Panc1 (cell line): Measurements from ENCODE around the gene OSBP2.

Experiments used
- POLR2AphosphoS5 ChIP-seq: IDR thresholded peaks from 2 replicates; pipeline ENCODE4 v1.6.1; 2012; ENCODE audit warnings: mild to moderate bottlenecking, low read depth, low read length, moderate library complexity
- TCF7L2 ChIP-seq: IDR thresholded peaks from 2 replicates; pipeline ENCODE4 v1.6.1; 2011; ENCODE audit warnings: mild to moderate bottlenecking, low read depth, low read length, inconsistent platforms
- TF ChIP-seq, protein P1 (sequence below), 2 experiments: IDR thresholded peaks; 2 replicates each; pipeline ENCODE4 v1.6.1; 2011 to 2012; ENCODE audit warnings: low read depth in 2 of 2, control low read depth in 1 of 2, low read length in 1 of 2, mild to moderate bottlenecking in 1 of 2, moderate library complexity in 1 of 2; ENCODE audit not compliant: insufficient read depth in 1 of 2
- TF ChIP-seq, protein P2 (sequence below): fragments of 450-650 bp; IDR thresholded peaks from 2 replicates; pipeline ENCODE4 v1.5.1; 2017; ENCODE audit warnings: mild to moderate bottlenecking

DNA sequence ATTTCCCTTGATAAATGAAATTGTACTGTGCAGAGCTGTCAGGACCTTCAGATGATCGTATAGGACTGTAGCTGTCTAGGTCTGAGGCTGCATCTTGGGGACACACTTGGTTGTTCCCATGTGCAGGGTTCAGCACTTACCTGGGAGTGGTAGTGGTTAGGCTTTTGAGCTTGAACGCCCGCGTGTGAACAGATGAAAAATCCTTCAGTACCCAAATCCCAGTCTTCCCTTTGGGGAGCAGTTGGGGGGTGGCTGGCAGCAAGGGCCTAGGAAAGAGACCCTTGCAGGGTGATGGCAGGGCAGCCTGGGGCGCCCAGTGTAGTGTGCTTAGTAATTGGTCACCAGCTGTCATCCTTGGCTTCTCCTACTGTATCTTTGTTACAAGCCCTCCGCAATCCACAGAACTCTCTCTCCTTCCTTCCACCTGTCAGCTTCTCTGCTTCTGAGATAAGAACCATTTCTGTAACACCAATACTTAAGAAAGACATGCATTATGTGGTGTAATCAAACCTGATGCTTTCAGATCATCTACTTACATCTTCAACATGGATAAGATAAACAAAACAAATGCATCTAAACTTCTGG, 209.3 kb downstream of the OSBP2 start:
- TF ChIP-seq, protein P1, sequence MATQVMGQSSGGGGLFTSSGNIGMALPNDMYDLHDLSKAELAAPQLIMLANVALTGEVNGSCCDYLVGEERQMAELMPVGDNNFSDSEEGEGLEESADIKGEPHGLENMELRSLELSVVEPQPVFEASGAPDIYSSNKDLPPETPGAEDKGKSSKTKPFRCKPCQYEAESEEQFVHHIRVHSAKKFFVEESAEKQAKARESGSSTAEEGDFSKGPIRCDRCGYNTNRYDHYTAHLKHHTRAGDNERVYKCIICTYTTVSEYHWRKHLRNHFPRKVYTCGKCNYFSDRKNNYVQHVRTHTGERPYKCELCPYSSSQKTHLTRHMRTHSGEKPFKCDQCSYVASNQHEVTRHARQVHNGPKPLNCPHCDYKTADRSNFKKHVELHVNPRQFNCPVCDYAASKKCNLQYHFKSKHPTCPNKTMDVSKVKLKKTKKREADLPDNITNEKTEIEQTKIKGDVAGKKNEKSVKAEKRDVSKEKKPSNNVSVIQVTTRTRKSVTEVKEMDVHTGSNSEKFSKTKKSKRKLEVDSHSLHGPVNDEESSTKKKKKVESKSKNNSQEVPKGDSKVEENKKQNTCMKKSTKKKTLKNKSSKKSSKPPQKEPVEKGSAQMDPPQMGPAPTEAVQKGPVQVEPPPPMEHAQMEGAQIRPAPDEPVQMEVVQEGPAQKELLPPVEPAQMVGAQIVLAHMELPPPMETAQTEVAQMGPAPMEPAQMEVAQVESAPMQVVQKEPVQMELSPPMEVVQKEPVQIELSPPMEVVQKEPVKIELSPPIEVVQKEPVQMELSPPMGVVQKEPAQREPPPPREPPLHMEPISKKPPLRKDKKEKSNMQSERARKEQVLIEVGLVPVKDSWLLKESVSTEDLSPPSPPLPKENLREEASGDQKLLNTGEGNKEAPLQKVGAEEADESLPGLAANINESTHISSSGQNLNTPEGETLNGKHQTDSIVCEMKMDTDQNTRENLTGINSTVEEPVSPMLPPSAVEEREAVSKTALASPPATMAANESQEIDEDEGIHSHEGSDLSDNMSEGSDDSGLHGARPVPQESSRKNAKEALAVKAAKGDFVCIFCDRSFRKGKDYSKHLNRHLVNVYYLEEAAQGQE (IDR thresholded peaks at IDR 0.05; ENCODE audit: insufficient read depth in 1 of 2, low read depth in 2 of 2, low read length in 1 of 2), result no peak
- TF ChIP-seq, protein P2, sequence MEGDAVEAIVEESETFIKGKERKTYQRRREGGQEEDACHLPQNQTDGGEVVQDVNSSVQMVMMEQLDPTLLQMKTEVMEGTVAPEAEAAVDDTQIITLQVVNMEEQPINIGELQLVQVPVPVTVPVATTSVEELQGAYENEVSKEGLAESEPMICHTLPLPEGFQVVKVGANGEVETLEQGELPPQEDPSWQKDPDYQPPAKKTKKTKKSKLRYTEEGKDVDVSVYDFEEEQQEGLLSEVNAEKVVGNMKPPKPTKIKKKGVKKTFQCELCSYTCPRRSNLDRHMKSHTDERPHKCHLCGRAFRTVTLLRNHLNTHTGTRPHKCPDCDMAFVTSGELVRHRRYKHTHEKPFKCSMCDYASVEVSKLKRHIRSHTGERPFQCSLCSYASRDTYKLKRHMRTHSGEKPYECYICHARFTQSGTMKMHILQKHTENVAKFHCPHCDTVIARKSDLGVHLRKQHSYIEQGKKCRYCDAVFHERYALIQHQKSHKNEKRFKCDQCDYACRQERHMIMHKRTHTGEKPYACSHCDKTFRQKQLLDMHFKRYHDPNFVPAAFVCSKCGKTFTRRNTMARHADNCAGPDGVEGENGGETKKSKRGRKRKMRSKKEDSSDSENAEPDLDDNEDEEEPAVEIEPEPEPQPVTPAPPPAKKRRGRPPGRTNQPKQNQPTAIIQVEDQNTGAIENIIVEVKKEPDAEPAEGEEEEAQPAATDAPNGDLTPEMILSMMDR, result no peak
- TF ChIP-seq POLR2AphosphoS5 (no peak), TCF7L2 (no peak)
